AG04450 (cell line): Measurements from ENCODE around the gene MUS81. TPM values are rescaled to one million over a fixed set of nuclear protein-coding genes. Genes with fewer than 3 reads are reported as not detected.

Experiments used
- CTCF ChIA-PET: fragments of 300-600, 350-600 bp; formaldehyde crosslinking; extraction: SDS; loops from one replicate; lab custom pipeline; 2022; ENCODE audit warnings: antibody characterized with exemption, inconsistent platforms; lab: Charles Lee
- POLR2A ChIA-PET: fragments of 350-600 bp; formaldehyde crosslinking; extraction: SDS; loops from one replicate; lab custom pipeline; 2021; ENCODE audit warnings: antibody characterized with exemption, inconsistent platforms; lab: Yijun Ruan, JAX
- DNase-seq: peaks from one replicate; pipeline ENCODE4 v3.0.0-alpha.2; 2011; ENCODE audit warnings: low read depth, low spot score
- H3K27ac ChIP-seq: one replicate; pipeline ENCODE4 v1.5.1; 2012; ENCODE audit warnings: low read depth, low read length, control low read depth
- H3K27me3 ChIP-seq: one replicate; pipeline ENCODE4 v1.6.0; 2012; ENCODE audit warnings: low read length; ENCODE audit not compliant: control insufficient read depth, insufficient read depth
- H3K4me3 ChIP-seq: 2 replicates; pipeline ENCODE4 v1.5.1; 2011; ENCODE audit warnings: mild to moderate bottlenecking, low read depth, low read length, control low read depth
- H3K9me3 ChIP-seq: 2 replicates; pipeline ENCODE4 v1.5.1; 2012; ENCODE audit warnings: low read length; ENCODE audit not compliant: control insufficient read depth, insufficient read depth
- CTCF ChIP-seq: IDR thresholded peaks from 2 replicates; pipeline ENCODE4 v1.5.1; 2011; ENCODE audit warnings: low read depth, low read length, control low read depth, inconsistent platforms
- polyA plus RNA-seq: library from polyadenylated mRNA; depleted of rRNA; stranded (reverse); fragments of >200 nt; gene quantifications from 2 replicates; pipeline ENCODE4 v1.2.3, GENCODE V29; 2011

Gene MUS81
- polyA plus RNA-seq, 1 experiment: 23.8 TPM

- H3K4me3 ChIP-seq: no peak overlapping the region
- TF ChIP-seq CTCF: no peak
- CTCF ChIA-PET: interaction anchor here (0.6 to 8.9 kb wide), 39 partner anchors 10 to 318 kb away, joined by 3 to 157 read pairs (median 6); partner anchors contain the start of genes BANF1, EFEMP2, KAT5 and MUS81
- POLR2A ChIA-PET: interaction anchor here (0.6 to 1.7 kb wide), 6 partner anchors 15 to 246 kb away, joined by 3 to 7 read pairs (median 4); partner anchors contain the start of genes CFL1, MUS81 and SIPA1
- no peak for DNase-seq
- H3K27me3 ChIP-seq: no peaks in the 10 kb centered on the region
- no peak overlapping the region for H3K27ac ChIP-seq
- no peaks in the 10 kb centered on the region for H3K9me3 ChIP-seq
Measured at GRCh38 chr11:65883786-65884715, 23.8 kb downstream of the MUS81 start.

- H3K9me3 ChIP-seq: no peaks in the 10 kb centered on the region
- TF ChIP-seq CTCF: peak; percentile 100
- POLR2A ChIA-PET: interaction anchor here (0.6 to 1.7 kb wide), 7 partner anchors 14 to 247 kb away, joined by 3 to 7 read pairs (median 5); partner anchors contain the start of genes CFL1, MUS81 and SIPA1
- no peak overlapping the region for H3K27ac ChIP-seq
- H3K4me3 ChIP-seq: no peak overlapping the region
- CTCF ChIA-PET: interaction anchor here (0.6 to 8.9 kb wide), 46 partner anchors 11 to 318 kb away, joined by 3 to 157 read pairs (median 5); partner anchors contain the start of genes BANF1, EFEMP2, KAT5 and MUS81
- no peaks in the 10 kb centered on the region for H3K27me3 ChIP-seq
- DNase-seq: no peak
Measured at GRCh38 chr11:65884716-65885092, 24.5 kb downstream of the MUS81 start.

- Histone ChIP-seq H3K27ac (no peak overlapping the region), H3K27me3 (no peaks in the 10 kb centered on the region), H3K4me3 (no peak overlapping the region), H3K9me3 (no peaks in the 10 kb centered on the region)
- TF ChIP-seq CTCF: no peak
- POLR2A ChIA-PET: interaction anchor here (0.6 to 1.7 kb wide), 7 partner anchors 15 to 248 kb away, joined by 3 to 8 read pairs (median 6); partner anchors contain the start of genes CFL1, MUS81 and SIPA1
- CTCF ChIA-PET: interaction anchor here (0.6 to 8.9 kb wide), 41 partner anchors 11 to 222 kb away, joined by 3 to 157 read pairs (median 6); partner anchors contain the start of genes EFEMP2, KAT5, MUS81 and SART1
- DNase-seq: no peak
Measured at GRCh38 chr11:65885231-65885630, 25.0 kb downstream of the MUS81 start.

GRCh38 chr11:65885808-65886536 is 25.7 kb downstream of the MUS81 start:
- ChIA-PET CTCF (interaction anchor here (0.7 to 8.9 kb wide), 20 partner anchors 12 to 182 kb away, joined by 3 to 157 read pairs (median 8); partner anchors contain the start of genes EFEMP2, MUS81 and SF3B2), POLR2A (interaction anchor here (0.7 to 1.7 kb wide), 2 partner anchors 16 to 28 kb away, joined by 7 to 8 read pairs; partner anchors contain the start of gene CFL1)
- H3K27ac ChIP-seq: no peak overlapping the region
- no peaks in the 10 kb centered on the region for H3K9me3 ChIP-seq
- no peak for DNase-seq
- no peak for TF ChIP-seq CTCF
- H3K27me3 ChIP-seq: no peaks in the 10 kb centered on the region
- no peak overlapping the region for H3K4me3 ChIP-seq
